Small intestine (tissue), 7 donors: ENCODE results near the gene ALAD. TPM values are rescaled to one million over a fixed set of nuclear protein-coding genes. Genes with fewer than 3 reads are reported as not detected.

Source experiments
- DNase-seq, 2 donors: peaks; one replicate each; pipeline versions ENCODE4 v3.0.0 to v3.0.0-alpha.2; 2013
- FAIRE-seq: peaks from 2 replicates; lab custom pipeline; 2012; peaks lifted over from hg19 to GRCh38; lab: Jason Lieb, UNC
- H3K27ac ChIP-seq, 3 donors: one replicate each; pipeline ENCODE4 v1.5.1; 2013; ENCODE audit warnings: low read length in 2 of 3, mild to moderate bottlenecking in 2 of 3, control low read depth in 1 of 3, inconsistent platforms in 1 of 3, low read depth in 1 of 3, moderate library complexity in 1 of 3
- H3K27me3 ChIP-seq, 3 donors: one replicate each; pipeline ENCODE4 v1.6.1; 2013; ENCODE audit warnings: low read length in 3 of 3, inconsistent platforms in 1 of 3; ENCODE audit not compliant: control insufficient read depth in 3 of 3, insufficient read depth in 3 of 3
- H3K36me3 ChIP-seq, 3 donors: one replicate each; pipeline ENCODE4 v1.6.1; 2013; ENCODE audit warnings: low read length in 3 of 3, inconsistent platforms in 1 of 3, low read depth in 1 of 3, mild to moderate bottlenecking in 1 of 3, moderate library complexity in 1 of 3; ENCODE audit not compliant: control insufficient read depth in 3 of 3, insufficient read depth in 2 of 3
- H3K4me1 ChIP-seq, 3 donors: one replicate each; pipeline ENCODE4 v1.6.1; 2013; ENCODE audit warnings: low read length in 2 of 3, inconsistent platforms in 1 of 3, low read depth in 1 of 3, mild to moderate bottlenecking in 1 of 3, moderate library complexity in 1 of 3; ENCODE audit not compliant: control insufficient read depth in 3 of 3, insufficient read depth in 2 of 3
- H3K4me3 ChIP-seq, 3 donors: one replicate each; pipeline ENCODE4 v1.5.1; 2013; ENCODE audit warnings: low read length in 3 of 3, control low read depth in 1 of 3, inconsistent platforms in 1 of 3, low read depth in 1 of 3, mild to moderate bottlenecking in 1 of 3, moderate library complexity in 1 of 3
- H3K9me3 ChIP-seq, 2 donors: one replicate each; pipeline ENCODE4 v1.6.1; 2013; ENCODE audit warnings: low read depth in 1 of 2, low read length in 1 of 2; ENCODE audit not compliant: control insufficient read depth in 2 of 2, insufficient read depth in 1 of 2
- WGBS, 3 donors: extraction: QIAGEN DNeasy Blood & Tissue Kit; methylation state at CpG; one replicate each; pipeline ENCODE4 v1.1.7; 2013; 5-methylcytosine and 5-hydroxymethylcytosine counted together
- polyA plus RNA-seq, 4 donors: library from polyadenylated mRNA; stranded (reverse) in 3 of 4; unstranded in 1 of 4; fragments of 200-250 nt in 3 of 4; fragments of 120-200 nt in 1 of 4; gene quantifications; one replicate each; pipeline versions ENCODE4 v1.2.1 to v1.2.3, GENCODE V29; 2013
- donor health status: healthy with polysubstance abuse.
- donor health status: control.
- donor health status: control.
- donor health status: Bipolar disorder and iron deficiency.
- donor health status: healthy.

Gene ALAD
- polyA plus RNA-seq, 4 donors = 33.5 to 97.7 (median 42.9) TPM

- peaks cover 4 to 34% (median 13%) of the 10 kb centered on the region in 3 donors for H3K4me1 ChIP-seq
- peak; percentile 44 to 63 for DNase-seq
These were observed 5.9 kb downstream of the ALAD start for GRCh38 chr9:113395000-113395861.

GRCh38 chr9:113393281-113393680, 7.8 kb downstream of the ALAD start:
- Histone ChIP-seq H3K27ac (no peak overlapping the region), H3K4me3 (no peak overlapping the region), H3K9me3 (no peaks in the 10 kb centered on the region), H3K27me3 (no peaks in the 10 kb centered on the region), H3K36me3 (peaks cover 0 to 69% (median 6%) of the 10 kb centered on the region in 3 donors), H3K4me1 (peaks cover 4 to 41% (median 8%) of the 10 kb centered on the region in 3 donors)
- DNase-seq (no peak), FAIRE-seq (no peak)
- 93 to 95% (median 93%) methylated on average over 7 of the region's 7 CpGs for WGBS, 3 donors

More at GRCh38 chr9:113395000-113395861, 5.9 kb downstream of the ALAD start:
- no peak overlapping the region for H3K4me3 ChIP-seq
- WGBS, 3 donors = 86 to 90% (median 89%) methylated on average over 9 of the region's 9 CpGs
- H3K9me3 ChIP-seq = no peaks in the 10 kb centered on the region
- peaks cover 0 to 58% (median 3%) of the 10 kb centered on the region in 3 donors for H3K36me3 ChIP-seq
- peak overlapping the region in 2 of 3 donors; percentile 15 to 37 for H3K27ac ChIP-seq
- H3K27me3 ChIP-seq = no peaks in the 10 kb centered on the region
- no peak for FAIRE-seq

DNA sequence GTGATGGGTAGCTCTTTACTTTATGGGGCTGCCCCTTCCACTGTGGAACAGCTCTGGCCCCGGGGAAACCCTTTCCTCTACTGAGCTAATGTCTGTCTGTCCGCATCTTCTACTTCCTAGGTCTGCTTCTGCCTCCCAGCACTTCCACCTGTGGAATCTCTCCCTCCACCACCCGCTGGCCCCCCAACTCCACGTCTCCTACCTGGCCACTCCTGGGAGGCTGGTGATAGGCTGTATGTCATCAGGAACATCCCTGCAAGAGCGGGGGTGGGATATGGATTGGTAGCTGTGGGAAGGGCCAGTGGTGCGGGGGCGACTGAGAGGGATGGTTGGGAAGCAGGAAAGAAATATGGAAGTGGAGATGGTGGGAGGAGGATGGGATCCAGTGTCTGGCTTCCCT, 9.2 kb downstream of the ALAD start:
- Histone ChIP-seq H3K4me1 (peaks cover 0 to 39% (median 6%) of the 10 kb centered on the region in 3 donors), H3K4me3 (no peak overlapping the region), H3K9me3 (no peaks in the 10 kb centered on the region), H3K36me3 (peaks cover 0 to 76% (median 8%) of the 10 kb centered on the region in 3 donors), H3K27me3 (no peaks in the 10 kb centered on the region), H3K27ac (no peak overlapping the region)
- FAIRE-seq (no peak), DNase-seq (no peak)
- 91 to 96% (median 95%) methylated on average over 7 of the region's 7 CpGs for whole genome bisulfite sequencing, 3 donors

GRCh38 chr9:113390192-113390960, 10.7 kb downstream of the ALAD start:
- H3K4me3 ChIP-seq = no peak overlapping the region
- no peak for FAIRE-seq
- no peak overlapping the region for H3K27ac ChIP-seq
- 88 to 92% (median 89%) methylated on average over 17 of the region's 17 CpGs for WGBS, 3 donors
- no peak for DNase-seq
- H3K9me3 ChIP-seq = no peaks in the 10 kb centered on the region
- no peaks in the 10 kb centered on the region for H3K27me3 ChIP-seq
- H3K4me1 ChIP-seq = peaks cover 5 to 41% (median 7%) of the 10 kb centered on the region in 3 donors
- peaks cover 0 to 79% (median 8%) of the 10 kb centered on the region in 3 donors for H3K36me3 ChIP-seq

GRCh38 chr9:113389451-113389850, 11.6 kb downstream of the ALAD start:
- Histone ChIP-seq H3K9me3 (no peaks in the 10 kb centered on the region), H3K4me3 (no peak overlapping the region), H3K4me1 (peaks cover 5 to 40% (median 7%) of the 10 kb centered on the region in 3 donors), H3K27me3 (no peaks in the 10 kb centered on the region), H3K36me3 (peaks cover 0 to 76% (median 8%) of the 10 kb centered on the region in 3 donors), H3K27ac (peak overlapping the region in 2 of 3 donors; percentile 63 to 77)
- 64 to 84% (median 75%) methylated on average over 11 of the region's 11 CpGs for WGBS, 3 donors
- FAIRE-seq (no peak), DNase-seq (no peak)

DNA sequence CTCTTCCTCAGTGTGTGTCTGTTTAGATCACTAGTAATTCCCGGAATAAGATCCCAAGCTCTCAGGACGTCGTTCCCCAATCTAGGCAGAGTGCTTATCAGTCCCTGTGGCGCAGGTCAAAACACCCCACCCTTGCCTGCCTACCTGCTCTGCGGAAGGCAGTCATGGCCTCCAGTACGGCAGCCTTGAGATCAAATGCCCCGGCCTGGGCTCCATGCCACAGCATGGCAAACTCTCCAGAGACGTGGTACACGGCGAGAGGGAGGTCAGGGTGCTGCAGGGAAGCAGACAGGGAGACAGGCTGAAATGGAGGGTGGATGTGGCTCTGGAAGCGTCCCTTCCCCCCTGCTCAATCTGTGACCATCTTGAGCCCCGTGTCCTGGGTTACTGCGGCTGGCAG, 12.3 kb downstream of the ALAD start:
- 24 to 67% (median 24%) methylated on average over 13 of the region's 13 CpGs for WGBS, 3 donors
- Histone ChIP-seq H3K4me1 (peaks cover 5 to 40% (median 7%) of the 10 kb centered on the region in 3 donors), H3K9me3 (no peaks in the 10 kb centered on the region), H3K4me3 (no peak overlapping the region), H3K27me3 (no peaks in the 10 kb centered on the region), H3K36me3 (peaks cover 0 to 72% (median 8%) of the 10 kb centered on the region in 3 donors), H3K27ac (peak overlapping the region; percentile 62 to 77 (median 63))
- FAIRE-seq = no peak
- DNase-seq = peak; percentile 53 to 88

- WGBS, 3 donors = 8 to 55% (median 26%) methylated on average over 9 of the region's 9 CpGs
- FAIRE-seq (no peak), DNase-seq (peak; percentile 88 to 96)
- Histone ChIP-seq H3K27ac (peak overlapping the region; percentile 71 to 77 (median 71)), H3K4me1 (peaks cover 5 to 50% (median 7%) of the 10 kb centered on the region in 3 donors), H3K9me3 (no peaks in the 10 kb centered on the region), H3K4me3 (no peak overlapping the region), H3K27me3 (no peaks in the 10 kb centered on the region), H3K36me3 (peaks cover 0 to 62% (median 8%) of the 10 kb centered on the region in 3 donors)
These were observed 13.4 kb downstream of the ALAD start for GRCh38 chr9:113387560-113388230.
